UCSD-AML1 (cell line): Measurements from ENCODE around the gene AOC1.
"Not testable (repeated sequence)": the region's sequence is repeated elsewhere in the genome, so short reads cannot be mapped to it uniquely, and the experiment has no call there.

Experiments used
- DNase-seq: peaks from one replicate; lab custom pipeline; 2025; ENCODE audit not compliant: unreplicated experiment; lab: John Stamatoyannopoulos, UW

The AOC1 gene

DNA sequence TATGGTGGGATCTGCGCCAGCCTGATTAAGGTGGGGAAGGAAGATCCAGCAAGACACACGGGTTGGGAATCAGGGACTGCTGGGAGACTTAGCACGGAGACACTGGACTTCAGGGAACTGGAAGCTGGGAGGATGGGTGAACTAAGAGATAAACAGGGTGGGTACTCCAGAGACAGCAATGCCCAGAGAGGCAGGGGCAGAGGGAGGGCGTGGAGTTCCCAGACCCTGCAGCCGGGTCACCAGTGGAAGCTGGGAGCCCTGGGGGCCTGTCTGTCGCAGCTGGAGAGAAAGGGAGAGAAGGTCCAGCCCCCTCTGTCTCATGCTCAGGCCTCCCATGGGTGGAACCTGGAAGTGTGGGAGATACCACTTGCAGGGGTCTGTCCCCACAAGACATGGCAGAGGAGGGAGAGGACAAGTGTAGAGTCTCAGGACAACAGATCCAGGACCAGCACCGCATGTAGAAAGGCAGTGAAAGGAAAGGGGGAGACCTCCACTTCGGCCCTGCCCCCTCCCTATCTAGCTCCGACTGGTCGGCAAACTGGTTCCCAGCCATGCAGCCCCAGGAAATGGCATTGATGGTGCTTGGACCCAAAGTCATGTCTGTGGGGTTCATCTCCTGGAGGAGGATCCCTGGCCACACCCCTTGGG, 44.4 kb downstream of the AOC1 start:
- DNase-seq: no peak

DNA sequence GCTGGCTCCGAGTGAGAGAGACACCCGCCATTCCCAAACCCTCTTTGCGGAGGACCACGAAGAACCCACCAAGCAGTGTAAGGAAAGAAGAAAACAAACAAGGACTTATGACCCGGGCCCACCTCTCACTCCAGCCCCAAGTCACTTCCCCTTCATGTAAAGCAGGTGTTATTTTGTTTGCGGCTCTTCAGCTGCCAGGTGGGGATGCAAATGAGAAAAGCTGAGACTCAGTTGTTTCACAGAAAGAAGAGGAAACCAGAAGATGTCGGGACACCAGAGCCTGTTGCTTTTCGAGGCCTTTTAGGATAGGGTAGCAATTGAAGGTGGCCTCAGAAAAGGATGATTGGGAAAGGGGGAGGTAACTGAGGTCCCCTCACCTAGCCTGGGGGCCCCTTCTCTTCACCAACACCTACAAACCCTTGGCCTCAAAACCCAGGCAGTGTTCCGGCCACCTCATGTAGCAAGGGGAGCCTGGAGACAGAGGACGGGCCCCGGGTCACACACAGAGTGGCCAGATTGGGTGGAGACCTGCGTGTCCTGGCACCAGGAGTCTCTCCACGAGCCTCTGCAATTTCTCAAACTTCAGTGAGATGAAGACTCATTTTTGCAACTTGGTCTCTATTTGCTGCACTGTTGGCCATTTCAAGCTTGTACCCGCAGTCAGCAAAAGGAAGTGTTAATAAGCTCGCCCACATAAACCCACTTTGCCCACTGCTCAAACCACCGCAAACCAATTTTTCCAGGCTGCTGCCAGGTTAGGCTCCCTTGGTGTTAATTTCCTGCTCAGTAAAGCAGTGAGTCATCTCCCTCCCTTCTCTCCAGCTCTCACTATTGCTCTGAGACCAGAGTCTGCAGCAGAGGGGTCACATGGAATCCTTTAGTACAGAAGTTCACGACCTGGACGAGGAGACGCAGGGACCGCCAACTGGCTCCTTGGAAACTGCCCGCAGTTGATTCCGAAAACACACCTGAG, 45.5 kb downstream of the AOC1 start:
- no peak for DNase-seq

DNA sequence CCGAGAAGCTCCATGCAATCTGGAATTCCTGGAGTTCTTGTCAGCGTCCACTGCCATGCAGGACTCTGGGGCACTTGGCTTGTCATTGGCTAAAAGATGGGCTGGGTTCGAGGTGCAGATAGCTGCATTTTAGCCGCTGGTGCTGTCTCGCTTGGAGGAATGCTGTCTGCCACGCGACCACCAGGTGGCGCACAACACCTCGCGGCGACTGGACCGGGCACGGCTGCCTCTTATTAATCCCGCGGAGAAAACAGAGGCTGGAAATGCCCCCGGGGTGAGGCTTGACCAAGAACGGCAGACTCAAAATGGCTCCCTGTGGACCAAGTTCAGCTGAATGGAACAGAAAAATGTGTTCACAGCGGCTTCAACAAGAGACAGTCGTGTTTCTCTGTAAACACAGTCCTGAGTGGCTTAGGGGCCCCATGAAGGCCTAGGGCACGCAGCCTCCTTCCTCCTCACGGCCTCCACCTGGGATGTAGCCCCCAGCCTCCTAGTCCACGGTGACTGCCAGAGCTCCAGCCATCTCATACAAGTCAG, 46.2 kb downstream of the AOC1 start:
- DNase-seq: peak; percentile 42

DNA sequence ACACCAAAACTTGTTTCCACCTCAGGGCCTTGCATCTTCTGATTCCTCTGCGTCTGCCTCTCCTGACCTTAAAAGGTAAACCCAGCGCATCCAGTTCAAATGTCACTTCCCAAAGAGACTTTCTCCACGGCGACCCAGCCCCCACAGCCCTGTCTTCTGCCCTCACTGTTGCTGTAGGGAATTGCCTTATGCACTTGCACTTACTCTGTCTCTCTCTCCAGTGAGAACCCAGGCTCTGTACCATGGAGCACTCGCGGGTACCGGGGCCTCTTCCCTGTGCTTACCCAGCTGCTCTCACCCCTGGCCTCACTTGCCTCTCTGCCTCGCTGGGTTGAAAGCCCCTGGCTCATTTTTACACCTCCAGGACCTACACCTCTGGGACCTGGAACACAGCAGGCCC, 48.4 kb downstream of the AOC1 start:
- no peak for DNase-seq

DNA sequence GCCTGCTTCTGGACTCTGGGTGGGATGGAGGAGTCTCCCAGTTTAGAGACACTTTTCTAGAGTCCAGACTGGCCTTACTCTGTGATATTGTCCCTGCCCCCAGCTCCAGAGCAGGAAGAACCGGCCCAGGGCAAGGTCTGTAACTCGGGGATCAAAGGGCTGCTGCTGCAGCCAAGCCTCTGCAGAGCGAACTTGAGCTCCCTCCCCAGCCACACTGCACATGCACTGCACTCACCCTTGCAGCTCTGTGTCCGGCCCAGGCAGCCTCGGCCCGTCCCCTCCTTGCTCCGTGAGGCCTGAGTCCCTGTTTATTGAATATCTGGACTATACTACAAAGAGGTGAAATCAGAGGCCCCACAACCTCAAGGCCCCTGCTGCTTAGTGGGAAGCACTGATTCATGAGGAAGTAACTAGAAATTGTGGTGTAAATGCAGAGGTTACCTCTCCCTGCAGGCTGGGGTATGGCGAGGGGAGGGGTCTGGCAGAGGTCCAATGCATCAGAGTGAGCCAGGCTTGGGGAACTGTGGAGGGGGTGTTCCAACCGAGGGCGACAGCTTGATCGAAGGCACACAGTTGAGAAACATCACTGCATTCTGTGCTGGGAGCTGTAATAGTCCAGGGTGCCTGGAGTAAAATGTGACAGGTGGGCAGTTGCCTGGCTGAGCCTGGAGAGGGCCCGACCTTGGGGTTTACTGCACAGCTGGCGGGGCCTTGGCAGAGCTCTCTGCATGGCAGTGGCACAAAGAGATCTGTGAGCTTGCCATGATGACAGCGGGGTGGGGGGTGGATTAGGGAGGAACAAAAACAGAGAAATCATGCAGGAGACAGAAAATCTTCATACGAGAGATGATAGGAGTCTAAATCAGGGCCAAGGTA, 49.1 kb downstream of the AOC1 start:
- DNase-seq: no peak

DNA sequence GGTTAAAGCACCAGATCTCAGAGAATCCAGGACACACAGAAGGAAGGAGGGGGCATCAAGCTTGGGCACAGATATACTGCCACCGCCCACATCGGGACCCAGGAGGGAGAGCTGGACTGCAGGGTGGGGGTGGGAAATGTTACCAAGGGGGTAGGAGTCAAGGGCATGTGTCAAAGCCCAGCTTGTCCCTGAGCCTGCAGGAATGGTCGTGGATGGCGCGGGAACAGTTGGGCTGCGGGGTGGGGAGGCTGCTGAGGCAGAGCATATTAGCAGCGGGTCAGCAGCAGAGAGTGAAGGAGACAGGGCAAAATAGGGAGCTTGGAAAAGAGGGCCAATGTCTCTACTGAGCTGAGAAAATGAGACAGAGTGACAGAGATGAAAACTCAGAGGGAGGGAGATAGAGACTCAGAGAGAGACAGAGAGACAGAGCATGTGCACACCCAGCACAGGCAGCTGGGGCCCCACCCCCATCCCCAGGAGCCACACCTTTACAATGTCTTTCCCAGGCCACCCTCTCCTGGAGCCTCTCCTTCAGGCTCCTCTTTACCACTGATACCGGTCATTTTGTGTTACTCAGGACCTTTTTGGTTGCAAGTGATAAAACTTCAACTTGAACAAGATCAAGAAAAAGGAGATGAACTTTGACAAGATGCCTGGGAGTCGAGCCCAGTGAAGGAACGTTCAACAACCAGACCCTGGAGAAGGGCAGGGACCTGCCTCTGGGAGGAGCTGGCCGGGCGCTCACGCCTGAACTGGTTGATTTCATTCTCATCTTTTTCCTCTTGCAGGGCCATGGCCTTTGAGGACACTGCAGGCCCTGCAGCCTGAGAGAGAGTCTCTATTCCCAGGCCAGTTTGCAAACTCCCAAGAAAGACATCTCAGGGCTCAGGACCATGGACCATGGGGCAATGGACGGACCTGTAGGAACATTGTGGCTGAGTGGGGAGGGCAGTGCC, 50.0 kb downstream of the AOC1 start:
- DNase-seq: no peak

DNA sequence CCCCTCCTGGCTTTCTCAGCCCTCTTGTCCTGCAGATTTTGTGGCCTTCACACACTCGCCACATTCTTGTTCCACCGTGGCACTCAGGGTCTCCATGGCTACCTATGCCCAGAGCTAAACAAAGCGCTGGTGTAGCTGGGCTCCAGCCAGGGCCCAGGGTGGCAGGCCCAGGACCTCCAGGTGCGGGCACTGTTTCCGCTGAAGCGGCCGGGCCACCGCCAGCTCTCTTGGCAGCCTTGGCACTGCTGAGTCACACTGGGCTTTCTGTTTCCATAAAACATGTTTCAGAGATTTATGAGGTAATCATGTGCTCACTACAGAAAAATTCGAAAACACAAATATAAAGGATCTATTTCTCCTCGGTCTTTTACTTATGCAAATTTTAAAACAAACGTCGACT, 51.3 kb downstream of the AOC1 start:
- DNase-seq: no peak

DNA sequence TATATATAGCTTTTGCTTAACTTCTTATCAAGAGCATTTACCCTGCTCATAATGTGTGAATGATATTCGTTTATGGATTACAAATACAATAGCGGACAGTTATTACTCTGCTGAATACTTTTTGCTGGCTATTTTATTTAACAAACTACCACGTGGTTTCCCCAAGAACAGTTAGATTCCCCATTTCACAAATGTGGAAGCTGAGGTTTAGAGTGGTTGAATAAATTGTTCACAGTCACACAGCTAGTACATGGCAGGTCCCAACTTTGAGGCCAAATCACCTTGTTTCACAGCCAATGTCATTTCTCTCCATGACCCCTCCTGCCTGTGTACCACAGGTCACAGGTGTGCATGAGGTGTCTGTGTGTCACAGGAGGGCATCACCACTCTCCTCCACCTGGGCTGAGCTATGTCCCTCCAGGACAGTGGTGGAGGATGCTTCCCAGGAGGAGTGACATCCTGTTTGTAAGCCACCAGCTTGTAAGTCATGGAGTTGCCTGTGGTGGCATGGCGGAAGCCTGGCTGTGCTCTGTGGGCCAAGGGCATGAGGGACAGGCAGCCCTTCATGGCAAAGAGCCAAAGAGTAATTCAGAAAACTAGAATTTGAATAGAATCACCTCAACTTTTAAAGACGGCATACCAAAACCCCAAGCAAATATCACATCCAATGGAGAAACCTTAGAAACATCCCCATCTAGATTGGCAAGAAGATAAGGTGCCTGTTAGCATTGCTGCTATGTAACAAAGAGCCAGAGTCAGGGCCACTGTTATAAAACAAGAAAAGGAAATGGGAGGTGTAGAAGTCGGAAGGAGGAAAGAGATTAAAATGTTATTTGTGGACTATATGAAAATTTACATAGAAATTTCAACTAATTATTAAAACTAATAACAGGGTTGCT, 51.9 kb downstream of the AOC1 start:
- no peak for DNase-seq

DNA sequence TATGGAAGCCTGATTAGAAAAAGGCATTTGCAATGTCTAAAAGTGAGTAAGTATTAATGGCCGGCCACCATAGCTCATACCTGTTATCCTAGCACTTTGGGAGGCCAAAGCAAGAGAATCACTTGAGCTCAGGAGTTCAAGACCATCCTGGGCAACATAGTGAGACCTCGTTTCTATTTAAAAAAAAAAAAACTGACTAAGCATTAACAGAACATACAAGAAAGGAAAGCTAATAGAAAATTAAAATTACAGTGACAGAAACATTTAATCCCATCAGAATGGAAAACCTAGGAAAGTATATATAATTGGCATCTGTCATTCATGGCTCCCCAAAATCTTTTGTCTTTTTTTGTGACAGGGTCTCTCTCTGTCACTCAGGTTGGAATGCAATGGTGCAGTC, 55.9 kb downstream of the AOC1 start:
- DNase-seq: no peak

DNA sequence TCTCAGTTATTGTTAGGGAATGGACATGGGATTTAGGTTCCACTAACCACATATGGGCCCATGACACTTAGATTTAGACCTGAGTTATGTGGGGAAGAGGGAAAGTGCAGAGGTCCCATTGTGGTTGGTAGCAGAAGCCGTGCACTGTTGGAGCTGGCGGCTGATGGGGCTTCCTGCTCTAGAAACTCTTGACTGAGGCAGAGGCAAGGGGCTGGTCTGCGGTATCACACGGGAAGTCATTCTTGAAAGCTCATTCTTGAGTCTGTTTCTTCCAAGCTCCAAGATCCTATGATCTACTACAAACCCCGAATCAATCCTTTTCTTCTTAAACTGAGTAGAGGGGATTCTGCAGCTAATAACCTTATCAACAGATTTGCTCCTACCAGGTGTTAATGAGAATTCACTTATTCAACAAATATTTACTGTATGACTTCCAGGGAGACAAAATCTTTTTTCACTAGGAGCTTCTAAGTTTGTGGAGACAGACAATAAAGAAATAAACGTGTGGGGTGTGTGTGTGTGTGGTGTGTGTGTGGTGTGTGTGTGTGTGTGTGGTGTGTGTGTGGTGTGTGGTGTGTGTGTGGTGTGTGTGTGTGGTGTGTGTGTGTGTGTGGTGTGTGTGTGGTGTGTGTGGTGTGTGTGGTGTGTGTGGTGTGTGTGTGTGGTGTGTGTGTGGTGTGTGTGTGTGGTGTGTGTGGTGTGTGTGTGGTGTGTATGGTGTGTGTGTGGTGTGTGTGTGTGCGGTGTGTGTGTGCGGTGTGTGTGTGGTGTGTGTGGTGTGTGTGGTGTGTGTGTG, 57.1 kb downstream of the AOC1 start:
- DNase-seq: peak; percentile 16

DNA sequence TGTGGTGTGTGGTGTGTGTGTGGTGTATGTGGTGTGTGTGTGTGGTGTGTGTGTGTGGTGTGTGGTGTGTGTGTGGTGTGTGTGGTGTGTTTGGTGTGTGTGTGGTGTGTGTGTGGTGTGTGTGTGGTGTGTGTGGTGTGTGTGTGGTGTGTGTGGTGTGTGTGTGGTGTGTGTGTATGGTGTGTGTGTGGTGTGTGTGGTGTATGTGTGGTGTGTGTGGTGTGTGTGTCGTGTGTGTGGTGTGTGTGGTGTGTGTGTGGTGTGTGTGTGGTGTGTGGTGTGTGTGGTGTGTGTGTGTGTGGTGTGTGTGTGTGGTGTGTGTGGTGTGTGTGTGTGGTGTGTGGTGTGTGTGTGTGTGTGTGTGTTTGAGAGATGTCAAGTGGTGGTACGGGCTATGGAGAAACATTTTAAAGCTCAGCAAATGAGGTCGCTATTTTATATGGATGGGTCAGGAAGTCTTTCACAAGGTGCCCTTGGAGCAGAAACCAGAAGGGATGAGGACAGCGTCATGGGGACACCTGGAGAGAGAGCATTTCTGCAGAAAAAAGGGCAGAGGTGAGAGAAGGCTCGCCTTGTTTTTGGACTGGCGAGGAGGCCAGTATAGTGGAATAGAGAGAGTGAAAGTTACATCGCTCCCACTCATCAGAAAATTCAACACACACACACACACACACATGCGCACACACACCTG, 58.1 kb downstream of the AOC1 start:
- not testable (repeated sequence) for DNase-seq

DNA sequence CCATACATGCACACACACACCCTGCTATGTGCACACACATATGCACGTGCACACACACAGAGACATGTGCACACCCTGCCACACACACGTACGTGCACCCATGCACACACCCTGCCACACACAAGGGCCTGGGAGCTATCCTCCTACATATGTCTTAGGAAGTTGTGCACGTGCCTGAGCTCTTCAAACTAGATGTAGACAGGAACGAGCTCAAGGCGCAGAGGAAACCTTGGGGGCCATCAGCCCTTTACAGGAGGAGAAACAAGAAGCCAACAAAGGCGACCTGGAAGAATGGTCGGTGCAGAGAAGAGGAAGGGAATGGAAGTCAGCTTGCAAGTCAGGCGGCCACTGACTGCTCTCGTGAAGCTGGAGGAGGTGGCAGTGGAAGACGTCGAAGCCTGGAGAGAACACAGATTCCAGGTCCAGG, 58.7 kb downstream of the AOC1 start:
- no peak for DNase-seq
